Keratinocyte (primary cell): Measurements from ENCODE around the gene TGIF1. TPM values are rescaled to one million over a fixed set of nuclear protein-coding genes. Genes with fewer than 3 reads are reported as not detected.

Experiments
- DNase-seq: peaks from one replicate; pipeline ENCODE4 v3.0.0-alpha.2; 2011; ENCODE audit warnings: low read depth, missing footprints, low spot score
- FAIRE-seq: peaks from 2 replicates; lab custom pipeline; 2011; peaks lifted over from hg19 to GRCh38; lab: Jason Lieb, UNC
- H2AFZ ChIP-seq: 2 replicates; pipeline ENCODE4 v1.6.0; 2012; ENCODE audit warnings: low read length, control low read depth, inconsistent platforms; ENCODE audit not compliant: control insufficient read depth
- H3K27ac ChIP-seq: 2 replicates; pipeline ENCODE4 v1.5.1; 2011; ENCODE audit warnings: low read length; ENCODE audit not compliant: control insufficient read depth, insufficient read depth
- H3K27me3 ChIP-seq: 3 replicates; pipeline ENCODE4 v1.6.0; 2011; ENCODE audit warnings: low read length; ENCODE audit not compliant: control insufficient read depth, insufficient read depth; ENCODE audit errors: extremely low read depth
- H3K36me3 ChIP-seq, 2 experiments: 2 replicates in 1 of 2; 3 replicates in 1 of 2; pipeline ENCODE4 v1.5.1; 2011; ENCODE audit warnings: low read length in 2 of 2, mild to moderate bottlenecking in 1 of 2; ENCODE audit not compliant: control insufficient read depth in 2 of 2, insufficient read depth in 2 of 2; ENCODE audit errors: extremely low read depth in 1 of 2
- H3K4me1 ChIP-seq: 3 replicates; pipeline ENCODE4 v1.5.1; 2011; ENCODE audit warnings: low read length; ENCODE audit not compliant: control insufficient read depth, insufficient read depth; ENCODE audit errors: extremely low read depth
- H3K4me2 ChIP-seq: 3 replicates; pipeline ENCODE4 v1.6.0; 2011; ENCODE audit warnings: low read depth, low read length; ENCODE audit not compliant: control insufficient read depth, insufficient read depth; ENCODE audit errors: extremely low read depth
- H3K4me3 ChIP-seq, 3 experiments: fragments of 200-600 bp in 1 of 3; sonication (generic) in 1 of 3; 2 replicates in 2 of 3; 3 replicates in 1 of 3; pipeline ENCODE4 v1.5.1; 2011 to 2016; ENCODE audit warnings: low read length in 3 of 3, mild to moderate bottlenecking in 3 of 3, control low read depth in 2 of 3, inconsistent platforms in 1 of 3, low read depth in 1 of 3, mixed read lengths in 1 of 3, mixed run types in 1 of 3, moderate library complexity in 1 of 3; ENCODE audit not compliant: control insufficient read depth in 2 of 3, insufficient read depth in 2 of 3; ENCODE audit errors: extremely low read depth in 1 of 3
- H3K79me2 ChIP-seq: 2 replicates; pipeline ENCODE4 v1.6.0; 2012; ENCODE audit warnings: low read length; ENCODE audit not compliant: control insufficient read depth, insufficient read depth
- H3K9ac ChIP-seq: 3 replicates; pipeline ENCODE4 v1.6.0; 2011; ENCODE audit warnings: low read length; ENCODE audit not compliant: control insufficient read depth, insufficient read depth; ENCODE audit errors: extremely low read depth
- H3K9me1 ChIP-seq: 3 replicates; pipeline ENCODE4 v1.6.0; 2011; ENCODE audit warnings: low read length; ENCODE audit not compliant: control insufficient read depth, insufficient read depth; ENCODE audit errors: extremely low read depth
- H3K9me3 ChIP-seq: 2 replicates; pipeline ENCODE4 v1.5.1; 2012; ENCODE audit warnings: low read depth, low read length; ENCODE audit not compliant: control insufficient read depth
- H4K20me1 ChIP-seq: 3 replicates; pipeline ENCODE4 v1.6.0; 2011; ENCODE audit warnings: low read length; ENCODE audit not compliant: control insufficient read depth, insufficient read depth; ENCODE audit errors: extremely low read depth
- CTCF ChIP-seq, 3 experiments: IDR thresholded peaks in 1 of 3; conservative IDR thresholded peaks in 1 of 3; optimal IDR thresholded peaks in 1 of 3; 2 replicates in 2 of 3; 3 replicates in 1 of 3; pipeline versions ENCODE3 to v1.5.1; 2011; ENCODE audit warnings: low read length in 3 of 3, mild to moderate bottlenecking in 3 of 3, moderate library complexity in 2 of 3, control low read depth in 1 of 3, inconsistent platforms in 1 of 3; ENCODE audit not compliant: insufficient read depth in 2 of 3; ENCODE audit errors: extremely low read depth in 1 of 3
- EZH2 ChIP-seq: IDR thresholded peaks from one replicate; pipeline ENCODE4 v1.6.1; 2012; ENCODE audit warnings: inconsistent platforms, mild to moderate bottlenecking, low read length, moderate library complexity
- dilution Hi-C: fragments of 300-500 bp; cut with MboI; formaldehyde crosslinking; loops from one replicate; pipeline ENCODE4 v1.7.0; 2020; ENCODE audit warnings: low sequenced_read_pairs; ENCODE audit not compliant: extremely low pct_ligation_motif_present
- polyA plus RNA-seq, 5 experiments: library from polyadenylated mRNA; depleted of rRNA in 3 of 5; stranded (reverse) in 3 of 5; stranded (forward) in 1 of 5; unstranded in 1 of 5; fragments of >200 nt; gene quantifications; 1 replicate in 1 of 5; 2 replicates in 3 of 5; 3 replicates in 1 of 5; pipeline versions ENCODE4 v1.2.1 to v1.2.3, GENCODE V29; 2011 to 2012; ENCODE audit warnings: missing spikeins in 2 of 5, low read depth in 1 of 5, low replicate concordance in 1 of 5

The TGIF1 gene
- polyA plus RNA-seq, 1 donor (not counting 4 experiments of a cell fraction or from before 2014, with no cell fraction given), result 115 TPM

- Histone ChIP-seq H3K9ac (no peak overlapping the region), H3K36me3 (no peaks in the 10 kb centered on the region), H3K4me1 (peaks cover 2% of the 10 kb centered on the region), H3K4me3 (no peak overlapping the region), H3K27ac (no peak overlapping the region), H3K9me3 (no peaks in the 10 kb centered on the region), H2AFZ (no peak overlapping the region), H3K79me2 (no peaks in the 10 kb centered on the region), H3K27me3 (no peaks in the 10 kb centered on the region), H3K4me2 (no peak overlapping the region), H3K9me1 (no peaks in the 10 kb centered on the region), H4K20me1 (no peaks in the 10 kb centered on the region)
- TF ChIP-seq CTCF (optimal IDR thresholded peaks at IDR 0.05 in 1 of 3, IDR thresholded peaks at IDR 0.05 in 1 of 3, conservative IDR thresholded peaks at IDR 0.05 in 1 of 3; ENCODE audit: extremely low read depth in 1 of 3, insufficient read depth in 2 of 3, low read length in 3 of 3) (no peak), EZH2 (no peak)
- no peak for DNase-seq
- no peak for FAIRE-seq
- dilution Hi-C loops, result no loop called here
Measured at GRCh38 chr18:3425446-3425845, 24.5 kb upstream of the TGIF1 start.

- Histone ChIP-seq H3K36me3 (no peaks in the 10 kb centered on the region), H2AFZ (no peak overlapping the region), H3K27ac (no peak overlapping the region), H3K9ac (no peak overlapping the region), H3K4me3 (no peak overlapping the region), H4K20me1 (no peaks in the 10 kb centered on the region), H3K9me3 (no peaks in the 10 kb centered on the region), H3K79me2 (no peaks in the 10 kb centered on the region), H3K9me1 (no peaks in the 10 kb centered on the region), H3K27me3 (no peaks in the 10 kb centered on the region), H3K4me1 (peaks cover 2% of the 10 kb centered on the region), H3K4me2 (no peak overlapping the region)
- TF ChIP-seq CTCF (optimal IDR thresholded peaks at IDR 0.05 in 1 of 3, IDR thresholded peaks at IDR 0.05 in 1 of 3, conservative IDR thresholded peaks at IDR 0.05 in 1 of 3; ENCODE audit: extremely low read depth in 1 of 3, insufficient read depth in 2 of 3, low read length in 3 of 3) (no peak), EZH2 (no peak)
- FAIRE-seq (no peak), DNase-seq (no peak)
- dilution Hi-C loops, result no loop called here
Measured at GRCh38 chr18:3426074-3426473, 23.9 kb upstream of the TGIF1 start.
